SK-N-SH (cell line): Measurements from ENCODE around the gene BTBD6. TPM values are rescaled to one million over a fixed set of nuclear protein-coding genes. Genes with fewer than 3 reads are reported as not detected.

Experiments used
- CTCF ChIA-PET: fragments of 300-600, 350-600 bp; formaldehyde crosslinking; extraction: SDS; loops from one replicate; lab custom pipeline; 2021; lab: Yijun Ruan, JAX
- POLR2A ChIA-PET: fragments of 350-600 bp; sonication (Branson Sonifier 250); formaldehyde crosslinking; extraction: SDS; loops from one replicate; lab custom pipeline; 2020; ENCODE audit warnings: antibody characterized with exemption, inconsistent platforms; lab: Yijun Ruan, JAX
- DNase-seq: peaks from one replicate; pipeline ENCODE4 v3.0.0; 2012
- H2AFZ ChIP-seq: fragments of 200-600 bp; sonication (generic); 2 replicates; pipeline ENCODE4 v1.8.1; 2016; ENCODE audit warnings: antibody characterized with exemption, mild to moderate bottlenecking, low read depth
- H3F3A ChIP-seq: fragments of 200-600 bp; sonication (generic); replicated peaks from 2 replicates; pipeline ENCODE3; 2016; ENCODE audit warnings: antibody characterized with exemption, mild to moderate bottlenecking; ENCODE audit not compliant: insufficient read depth
- H3K27ac ChIP-seq, 2 experiments: fragments of 200-500 bp in 1 of 2; fragments of 200-600 bp in 1 of 2; sonication (Bioruptor generic) in 1 of 2; sonication (generic), shearing (Covaris generic) in 1 of 2; 2 replicates each; pipeline versions ENCODE4 v1.5.1 to v1.6.1; 2014 to 2016; ENCODE audit warnings: low read depth in 2 of 2, inconsistent platforms in 1 of 2, low read length in 1 of 2, mild to moderate bottlenecking in 1 of 2, mixed read lengths in 1 of 2
- H3K27me3 ChIP-seq: fragments of 200-600 bp; sonication (generic), shearing (Covaris generic); 2 replicates; pipeline ENCODE4 v1.6.1; 2016; ENCODE audit warnings: mixed run types; ENCODE audit not compliant: insufficient read depth
- H3K36me3 ChIP-seq, 2 experiments: fragments of 200-500 bp in 1 of 2; fragments of 200-600 bp in 1 of 2; sonication (Bioruptor generic) in 1 of 2; sonication (generic) in 1 of 2; replicated peaks in 1 of 2; 2 replicates each; pipeline versions ENCODE3 to v1.5.1; 2014 to 2016; ENCODE audit warnings: low read length in 1 of 2, mild to moderate bottlenecking in 1 of 2; ENCODE audit not compliant: insufficient read depth in 2 of 2, control insufficient read depth in 1 of 2
- H3K4me1 ChIP-seq, 2 experiments: fragments of 200-500 bp in 1 of 2; fragments of 200-600 bp in 1 of 2; sonication (Bioruptor generic) in 1 of 2; sonication (generic), shearing (Covaris generic) in 1 of 2; 2 replicates each; pipeline versions ENCODE4 v1.5.1 to v1.6.1; 2014 to 2016; ENCODE audit warnings: low read depth in 1 of 2, low read length in 1 of 2, mixed run types in 1 of 2; ENCODE audit not compliant: insufficient read depth in 2 of 2, control insufficient read depth in 1 of 2
- H3K4me2 ChIP-seq: fragments of 200-600 bp; sonication (generic), shearing (Covaris generic); 2 replicates; pipeline ENCODE4 v1.6.1; 2017; ENCODE audit warnings: mixed run types
- H3K4me3 ChIP-seq, 2 experiments: fragments of 200-500 bp in 1 of 2; fragments of 200-600 bp in 1 of 2; sonication (Bioruptor generic) in 1 of 2; sonication (generic), shearing (Covaris generic) in 1 of 2; 2 replicates each; pipeline versions ENCODE4 v1.5.1 to v1.8.1; 2014 to 2016; ENCODE audit warnings: low read depth in 2 of 2, inconsistent platforms in 1 of 2, low read length in 1 of 2, mild to moderate bottlenecking in 1 of 2, mixed read lengths in 1 of 2, moderate library complexity in 1 of 2
- H3K79me2 ChIP-seq: fragments of 200-600 bp; sonication (generic); 2 replicates; pipeline ENCODE4 v1.8.1; 2017; ENCODE audit warnings: mild to moderate bottlenecking; ENCODE audit not compliant: insufficient read depth
- H3K9ac ChIP-seq: fragments of 200-600 bp; sonication (generic); 2 replicates; pipeline ENCODE4 v1.6.1; 2017; ENCODE audit warnings: mixed run types
- H3K9me2 ChIP-seq: fragments of 200-600 bp; sonication (generic); 2 replicates; pipeline ENCODE4 v1.6.1; 2017; ENCODE audit warnings: mixed run types
- H3K9me3 ChIP-seq: fragments of 200-600 bp; sonication (generic); 2 replicates; pipeline ENCODE4 v1.6.1; 2017; ENCODE audit warnings: mixed run types, mild to moderate bottlenecking, moderate library complexity
- H4K20me1 ChIP-seq: fragments of 200-600 bp; sonication (generic); 2 replicates; pipeline ENCODE4 v1.6.1; 2017; ENCODE audit warnings: mild to moderate bottlenecking, mixed run types; ENCODE audit not compliant: insufficient read depth
- CTCF ChIP-seq: fragments of 200-600 bp; sonication (generic); IDR thresholded peaks from 2 replicates; pipeline ENCODE4 v1.6.1; 2017; ENCODE audit warnings: antibody characterized with exemption, mild to moderate bottlenecking, moderate library complexity
- ELF1 ChIP-seq: IDR thresholded peaks from 2 replicates; pipeline ENCODE4 v1.4.0; 2012
- EZH2phosphoT487 ChIP-seq: fragments of 200-600 bp; sonication (generic); IDR thresholded peaks from 2 replicates; pipeline ENCODE4 v1.6.1; 2017; ENCODE audit warnings: low read depth, mixed run types, mild to moderate bottlenecking, antibody characterized with exemption, moderate library complexity, borderline replicate concordance
- FOSL2 ChIP-seq: IDR thresholded peaks from 2 replicates; pipeline ENCODE4 v1.4.0; 2012; ENCODE audit warnings: low read depth, mild to moderate bottlenecking, moderate library complexity, borderline replicate concordance
- FOXM1 ChIP-seq: IDR thresholded peaks from 2 replicates; pipeline ENCODE4 v1.4.0; 2012; ENCODE audit warnings: low read depth, mild to moderate bottlenecking
- GABPA ChIP-seq: IDR thresholded peaks from 2 replicates; pipeline ENCODE4 v1.4.0; 2012; ENCODE audit warnings: low read depth, mild to moderate bottlenecking
- GATA2 ChIP-seq: sonication (generic); formaldehyde crosslinking; IDR thresholded peaks from 2 replicates; pipeline ENCODE4 v1.5.0; 2020; ENCODE audit warnings: mild to moderate bottlenecking, missing genetic modification reagents
- JUND ChIP-seq: IDR thresholded peaks from 2 replicates; pipeline ENCODE4 v1.4.0; 2012
- MAX ChIP-seq: IDR thresholded peaks from 2 replicates; pipeline ENCODE4 v1.4.0; 2012; ENCODE audit warnings: low read depth
- MEF2A ChIP-seq: IDR thresholded peaks from 2 replicates; pipeline ENCODE4 v1.4.0; 2012; ENCODE audit warnings: low read depth, borderline replicate concordance
- MXI1 ChIP-seq: IDR thresholded peaks from 2 replicates; pipeline ENCODE4 v1.6.1; 2012; ENCODE audit warnings: mild to moderate bottlenecking, low read depth, low read length, improper control_type of control experiment
- NRF1 ChIP-seq: IDR thresholded peaks from 2 replicates; pipeline ENCODE4 v1.6.1; 2012; ENCODE audit warnings: low read depth, mild to moderate bottlenecking, low read length
- PBX3 ChIP-seq: IDR thresholded peaks from 2 replicates; pipeline ENCODE4; 2012
- RCOR1 ChIP-seq: fragments of 150-350 bp; IDR thresholded peaks from 2 replicates; pipeline ENCODE4 v1.6.1; 2017; ENCODE audit warnings: antibody characterized with exemption, low read length
- RFX5 ChIP-seq: IDR thresholded peaks from 2 replicates; pipeline ENCODE4 v1.6.1; 2012; ENCODE audit warnings: mild to moderate bottlenecking, improper control_type of control experiment, low read length
- SMC3 ChIP-seq: IDR thresholded peaks from 2 replicates; pipeline ENCODE4 v1.6.1; 2012; ENCODE audit warnings: low read depth, low read length, improper control_type of control experiment
- TAF1 ChIP-seq: IDR thresholded peaks from 2 replicates; pipeline ENCODE4 v1.6.1; 2012; ENCODE audit warnings: low read depth, mild to moderate bottlenecking, low read length, moderate library complexity, borderline replicate concordance
- USF2 ChIP-seq: fragments of 150-350 bp; IDR thresholded peaks from 2 replicates; pipeline ENCODE4 v1.6.1; 2017; ENCODE audit warnings: antibody characterized with exemption, low read length, low read depth, borderline replicate concordance
- YY1 ChIP-seq: IDR thresholded peaks from 2 replicates; pipeline ENCODE4 v1.4.0; 2012; ENCODE audit warnings: low read depth, mild to moderate bottlenecking
- ZBTB33 ChIP-seq: IDR thresholded peaks from 2 replicates; pipeline ENCODE4 v1.4.0; 2012; ENCODE audit warnings: low read depth, borderline replicate concordance
- WGBS: methylation state at CpG from one replicate; pipeline ENCODE4 v1.1.6; 2017; ENCODE audit warnings: low lambda C conversion rate; 5-methylcytosine and 5-hydroxymethylcytosine counted together
- polyA plus RNA-seq, 3 experiments: library from polyadenylated mRNA; depleted of rRNA; stranded (reverse); fragments of >200 nt; gene quantifications; 2 replicates each; pipeline ENCODE4 v1.2.3, GENCODE V29; 2012

BTBD6 gene
- polyA plus RNA-seq, 1 of the 3 experiments (the other 2 are of a cell fraction): 20.9 TPM

- Histone ChIP-seq H3K9me2 (no peaks in the 10 kb centered on the region), H4K20me1 (peaks cover 17% of the 10 kb centered on the region), H3K4me2 (no peak overlapping the region)
- no peak for DNase-seq
- TF ChIP-seq NRF1: no peak
- TF ChIP-seq ZBTB33: no peak
- no peak for TF ChIP-seq MEF2A
- TF ChIP-seq CTCF: no peak
- TF ChIP-seq, all 33 proteins: peak for 0
- H3F3A ChIP-seq: no peaks in the 10 kb centered on the region
- H2AFZ ChIP-seq: no peak overlapping the region
- no peak overlapping the region for H3K9ac ChIP-seq
- H3K79me2 ChIP-seq: peaks cover 9% of the 10 kb centered on the region; the same call in 1 of the 2 replicates
- peaks cover 0 to 23% of the 10 kb centered on the region in 2 experiments; a peak in 1 of 4 replicates for H3K4me1 ChIP-seq
- ChIA-PET POLR2A (no interaction called here), CTCF (interaction anchor here (0.7 to 2.5 kb wide), 4 partner anchors 8 to 25 kb away, joined by 3 to 10 read pairs (median 6); no protein-coding TSS in a partner anchor)
- no peak overlapping the region for H3K4me3 ChIP-seq
- no peak overlapping the region for H3K27ac ChIP-seq
- H3K27me3 ChIP-seq: no peaks in the 10 kb centered on the region
- WGBS: 97% methylated on average over 12 of the region's 12 CpGs
- peaks cover 0 to under 1% of the 10 kb centered on the region in 2 experiments for H3K36me3 ChIP-seq
- no peaks in the 10 kb centered on the region for H3K9me3 ChIP-seq
Measured at GRCh38 chr14:105273062-105273461, 24.7 kb downstream of the BTBD6 start.

- Histone ChIP-seq H3K9me2 (no peaks in the 10 kb centered on the region), H3K27ac (no peak overlapping the region; a peak in 1 of 4 replicates), H4K20me1 (peaks cover 24% of the 10 kb centered on the region), H3K4me2 (no peak overlapping the region), H2AFZ (no peak overlapping the region), H3K36me3 (no peaks in the 10 kb centered on the region), H3K9me3 (no peaks in the 10 kb centered on the region), H3F3A (no peaks in the 10 kb centered on the region), H3K27me3 (no peaks in the 10 kb centered on the region), H3K4me3 (no peak overlapping the region), H3K79me2 (peaks cover 24% of the 10 kb centered on the region; the same call in 1 of the 2 replicates), H3K9ac (no peak overlapping the region), H3K4me1 (peaks cover 0 to 23% of the 10 kb centered on the region in 2 experiments; a peak in 1 of 4 replicates)
- no peak for DNase-seq
- TF ChIP-seq MXI1 (no peak), GABPA (no peak), JUND (no peak), ELF1 (no peak), GATA2 (no peak), FOXM1 (no peak), EZH2phosphoT487 (no peak), RCOR1 (no peak), YY1 (no peak), USF2 (no peak), FOSL2 (no peak), TAF1 (no peak), RFX5 (no peak), PBX3 (no peak), MEF2A (no peak), MAX (no peak), SMC3 (no peak)
- 100% methylated on average over 1 of the region's 6 CpGs for WGBS
- CTCF ChIA-PET: interaction anchor here (0.6 to 1.2 kb wide), 3 partner anchors 19 to 108 kb away, joined by 3 read pairs; no protein-coding TSS in a partner anchor
- POLR2A ChIA-PET: no interaction called here
Measured at GRCh38 chr14:105274637-105275036, 26.3 kb downstream of the BTBD6 start.
